ENCODE measurements around the gene PHF8.

The PHF8 gene

GRCh38 chrX:54012830-54013500 lies 31.3 kb downstream of the PHF8 start:
- DNase-seq = no peak

- no peak for DNase-seq
Observed at GRCh38 chrX:54007682-54008081, 36.6 kb downstream of the PHF8 start.

- DNase-seq = no peak
Observed at GRCh38 chrX:53997724-53998123, 46.5 kb downstream of the PHF8 start.

- DNase-seq = no peak
Observed at GRCh38 chrX:53992589-53992988, 51.7 kb downstream of the PHF8 start.

- no peak for DNase-seq
Observed at GRCh38 chrX:53990171-53990570, 54.1 kb downstream of the PHF8 start.

GRCh38 chrX:53984895-53985294 lies 59.4 kb downstream of the PHF8 start:
- no peak for DNase-seq

GRCh38 chrX:53974529-53974928 lies 69.7 kb downstream of the PHF8 start:
- no peak for DNase-seq

GRCh38 chrX:53969540-53969939 lies 74.7 kb downstream of the PHF8 start:
- no peak for DNase-seq

- DNase-seq = no peak
Observed at GRCh38 chrX:53950130-53950733, 94.0 kb downstream of the PHF8 start.

- no peak for DNase-seq
Observed at GRCh38 chrX:53940180-53940579, 104.1 kb downstream of the PHF8 start.

GRCh38 chrX:53939127-53939526 lies 105.1 kb downstream of the PHF8 start:
- no peak for DNase-seq

GRCh38 chrX:53930515-53931380 lies 113.5 kb downstream of the PHF8 start:
- no peak for DNase-seq

GRCh38 chrX:53926030-53926429 lies 118.2 kb downstream of the PHF8 start:
- DNase-seq = no peak

GRCh38 chrX:53918702-53919101 lies 125.6 kb downstream of the PHF8 start:
- no peak for DNase-seq

GRCh38 chrX:53900623-53901022 lies 143.7 kb downstream of the PHF8 start:
- DNase-seq = no peak

GRCh38 chrX:53895270-53895669 lies 149.0 kb downstream of the PHF8 start:
- no peak for DNase-seq
